Stimulated activated CD8-positive, alpha-beta memory T cell treated with anti-CD3 and anti-CD28 coated beads, Interleukin-12 subunit alpha, Interleukin-12 subunit beta, amount 100 ng/mL, for 24 hours (primary cell): ENCODE measurements around the gene FBXL17.

Experiments
- DNase-seq: peaks from one replicate; pipeline ENCODE4 v3.0.0-alpha.2; 2020; ENCODE audit errors: extremely low read depth

The FBXL17 gene

DNA sequence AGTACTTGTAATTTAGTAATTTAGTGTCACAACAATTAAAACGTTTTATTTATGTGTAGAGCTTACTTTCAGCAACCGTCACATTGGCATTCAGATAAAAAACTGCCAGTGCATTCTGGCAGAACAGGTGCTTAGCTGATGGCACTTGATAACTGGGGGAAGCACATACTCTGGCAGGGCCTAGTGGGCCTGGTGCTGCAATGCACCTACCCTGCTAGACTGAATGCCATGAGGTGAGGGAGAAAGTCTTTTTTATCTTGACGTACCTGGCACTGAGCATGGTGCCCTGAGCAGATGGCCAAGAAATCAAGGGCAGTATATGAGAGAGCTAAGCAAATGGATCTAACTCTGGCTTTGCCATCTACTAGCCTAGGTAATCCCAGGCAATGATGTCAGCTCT lies 430.6 kb downstream of the FBXL17 start:
- no peak for DNase-seq

- DNase-seq, result no peak
These were observed 431.1 kb downstream of the FBXL17 start for GRCh38 chr5:107950776-107951175.

DNA sequence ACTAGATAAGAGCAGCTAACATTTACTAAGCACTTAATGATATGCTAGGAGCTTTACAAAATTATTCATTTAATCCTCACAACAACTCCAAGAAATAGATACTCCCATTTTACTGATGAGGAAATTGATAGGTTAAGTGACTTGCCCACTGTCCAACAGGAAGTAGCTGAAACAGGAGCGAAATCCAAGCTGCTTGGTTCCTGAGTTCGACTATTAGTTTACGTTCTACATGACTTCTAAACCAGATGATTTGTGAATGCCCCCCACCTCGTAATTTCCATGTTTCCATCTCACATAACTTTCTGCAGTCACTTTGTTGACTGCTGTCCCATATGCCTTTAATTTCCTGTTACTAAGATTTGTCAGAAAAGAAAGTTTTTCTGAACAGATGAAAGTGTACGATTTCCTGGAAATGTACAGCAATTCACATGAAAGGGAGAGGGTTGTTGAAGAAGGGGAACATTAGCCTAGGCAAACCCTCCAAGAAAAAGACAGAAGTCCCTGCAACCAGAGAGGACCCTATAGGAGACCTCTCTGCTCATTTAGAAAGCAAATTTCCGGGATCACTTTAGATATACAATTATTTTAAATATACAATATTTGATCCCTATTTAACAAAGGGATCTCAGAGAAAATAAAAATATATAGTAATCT lies 432.1 kb downstream of the FBXL17 start:
- no peak for DNase-seq

- DNase-seq, result no peak
These were observed 433.5 kb downstream of the FBXL17 start for GRCh38 chr5:107948377-107948776.

DNA sequence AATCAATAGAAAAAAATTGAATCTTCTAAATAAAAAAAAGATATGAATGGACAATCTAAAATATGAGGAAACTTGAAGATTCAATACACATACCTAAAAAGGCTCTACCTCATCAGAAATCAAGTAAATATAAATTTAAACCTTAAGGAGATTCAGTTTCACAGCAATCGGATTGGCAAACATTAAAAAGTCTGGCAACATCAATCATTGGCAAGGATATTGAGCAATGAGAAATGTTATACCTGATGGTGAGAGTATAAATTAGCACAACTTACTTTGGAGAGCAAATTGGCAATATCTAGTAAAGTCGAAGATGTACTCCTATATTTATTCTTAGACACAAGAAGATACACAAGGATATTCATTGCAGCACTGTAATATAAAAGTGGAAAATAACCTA lies 436.8 kb downstream of the FBXL17 start:
- no peak for DNase-seq

GRCh38 chr5:107943923-107944322 lies 438.0 kb downstream of the FBXL17 start:
- no peak for DNase-seq

DNA sequence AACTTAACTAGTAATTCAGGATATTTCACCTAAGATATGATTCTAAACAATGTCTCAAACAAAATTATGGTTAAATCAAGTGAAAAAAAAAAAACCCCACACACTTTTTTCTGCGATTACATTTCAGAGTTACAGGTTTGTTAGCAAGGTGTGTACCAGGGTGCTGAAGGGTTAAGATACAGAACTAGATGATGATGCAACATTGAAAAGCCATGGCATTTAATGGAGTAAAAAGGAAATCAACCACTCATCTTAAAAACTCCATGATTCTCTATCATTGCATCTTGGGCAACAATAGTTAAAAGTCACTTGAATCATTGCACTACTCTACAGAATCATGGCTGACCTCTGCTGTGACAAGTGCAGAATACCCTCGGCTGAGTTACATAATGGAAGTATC lies 440.9 kb downstream of the FBXL17 start:
- DNase-seq, result no peak

GRCh38 chr5:107937651-107938355 lies 444.1 kb downstream of the FBXL17 start:
- DNase-seq, result no peak

- DNase-seq, result no peak
These were observed 444.7 kb downstream of the FBXL17 start for GRCh38 chr5:107937204-107937603.

GRCh38 chr5:107936515-107936914 lies 445.4 kb downstream of the FBXL17 start:
- DNase-seq, result no peak

- no peak for DNase-seq
These were observed 446.3 kb downstream of the FBXL17 start for GRCh38 chr5:107935645-107936044.

DNA sequence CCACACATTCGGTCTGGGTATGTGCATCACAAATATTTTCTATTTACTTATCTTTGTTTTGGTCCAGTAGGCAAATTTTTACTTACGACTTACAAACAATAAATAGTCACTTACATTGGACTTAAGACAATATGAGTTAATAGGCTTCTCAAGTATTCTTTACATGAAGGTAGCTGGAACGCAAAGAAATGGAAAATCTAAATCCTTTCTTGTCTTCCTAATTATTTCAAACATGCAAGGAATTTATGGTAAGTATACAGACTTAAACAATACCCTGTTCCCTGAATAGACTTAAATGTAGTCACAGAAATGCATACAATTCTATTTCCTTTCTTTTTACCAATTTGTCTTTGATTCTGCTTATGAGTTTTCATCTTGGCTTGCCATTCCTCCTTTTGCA lies 448.6 kb downstream of the FBXL17 start:
- DNase-seq, result no peak

GRCh38 chr5:107930891-107931290 lies 451.0 kb downstream of the FBXL17 start:
- DNase-seq, result no peak

DNA sequence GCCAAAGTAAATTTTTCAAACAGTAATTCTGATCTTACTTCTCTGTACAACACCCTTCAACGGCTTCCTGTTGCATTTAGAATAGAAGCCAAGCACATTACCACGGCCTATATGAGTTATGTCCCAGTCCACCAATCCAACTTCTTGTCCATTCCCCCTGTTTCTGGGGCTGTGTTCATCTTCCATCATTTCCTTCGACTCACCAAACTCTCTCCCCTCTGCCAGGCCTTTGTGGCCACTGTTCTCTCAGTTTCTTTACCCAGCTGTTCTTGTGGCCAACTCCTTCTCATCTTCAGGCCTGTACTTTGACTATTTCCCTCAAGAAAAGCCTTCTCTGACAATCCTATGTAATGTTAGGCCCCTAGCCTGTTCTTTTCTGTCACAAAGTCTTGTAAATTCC lies 451.8 kb downstream of the FBXL17 start:
- DNase-seq, result no peak

- no peak for DNase-seq
These were observed 452.8 kb downstream of the FBXL17 start for GRCh38 chr5:107929080-107929479.

GRCh38 chr5:107926121-107926520 lies 455.8 kb downstream of the FBXL17 start:
- no peak for DNase-seq

DNA sequence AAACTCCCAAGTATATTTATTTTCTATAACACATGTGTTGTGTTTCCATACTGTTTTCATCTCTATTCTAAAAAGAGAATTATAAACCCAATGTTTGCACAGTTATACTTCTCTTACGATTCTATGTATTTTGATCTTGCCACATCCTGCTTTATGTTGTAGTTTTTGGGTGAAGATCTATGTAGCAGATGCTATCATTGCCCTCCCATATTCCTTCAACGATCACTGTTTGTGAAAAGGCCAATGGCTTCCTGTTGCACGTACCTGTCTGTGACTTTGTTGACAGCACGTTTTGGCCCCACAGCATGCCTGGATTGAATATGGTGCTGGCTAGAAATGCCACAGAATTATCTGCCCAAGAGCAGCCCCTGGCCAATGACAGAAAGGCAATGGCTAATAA lies 456.7 kb downstream of the FBXL17 start:
- DNase-seq, result no peak

DNA sequence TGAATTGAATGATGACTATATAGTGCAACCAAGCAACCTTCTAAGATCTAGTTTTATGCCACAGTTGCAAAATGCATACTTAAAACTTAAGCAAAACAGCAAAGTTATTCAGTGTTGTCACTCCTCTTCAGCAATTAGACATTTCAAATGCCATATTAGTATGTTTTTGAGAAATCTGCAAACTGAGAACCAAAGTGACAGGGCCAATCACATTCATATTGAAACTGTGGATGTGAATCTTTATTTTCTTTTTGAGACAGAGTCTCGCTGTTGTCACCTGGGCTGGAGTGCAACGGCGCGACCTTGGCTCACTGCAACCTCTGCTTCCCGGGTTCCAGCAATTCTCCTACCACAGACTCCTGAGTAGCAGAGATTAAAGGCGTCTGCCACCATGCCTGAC lies 461.9 kb downstream of the FBXL17 start:
- no peak for DNase-seq

DNA sequence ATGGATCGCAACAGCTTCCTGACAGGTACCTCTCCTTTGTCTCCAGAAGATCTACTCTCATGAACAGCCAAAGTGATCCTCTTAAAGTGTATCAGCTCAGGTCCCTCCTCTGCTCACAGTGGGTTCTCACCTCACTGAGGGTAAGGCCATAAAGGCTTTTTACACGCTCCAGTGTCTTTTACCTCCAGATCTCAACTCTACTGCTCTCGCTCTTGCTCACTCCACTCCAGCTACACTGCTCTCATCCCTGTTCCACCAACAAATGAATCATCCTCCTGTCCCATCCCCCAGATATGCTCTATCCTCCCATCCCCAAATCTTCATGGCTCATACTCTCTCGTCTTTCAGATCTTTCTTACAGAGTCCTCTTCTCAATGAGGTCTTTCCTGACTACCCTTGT lies 462.5 kb downstream of the FBXL17 start:
- DNase-seq, result no peak

DNA sequence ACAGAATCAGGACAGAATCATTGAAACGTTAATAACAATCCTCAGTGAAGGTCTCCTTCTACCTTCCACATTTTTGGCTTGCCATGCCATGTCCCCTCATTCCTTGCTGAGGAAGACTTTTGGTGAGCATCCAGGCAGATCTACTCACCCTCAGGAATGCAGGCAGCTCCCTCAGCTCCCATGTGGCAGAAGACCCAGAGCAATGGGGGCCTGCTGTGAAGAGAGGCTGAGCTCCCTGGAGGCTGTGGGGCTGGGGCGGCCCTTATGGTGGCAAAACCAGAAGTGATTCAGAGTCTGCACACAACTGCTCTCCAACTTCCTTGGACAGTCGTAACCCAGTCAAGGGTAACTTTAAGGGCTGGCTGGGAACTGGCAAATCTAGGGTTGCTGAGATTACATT lies 463.9 kb downstream of the FBXL17 start:
- no peak for DNase-seq

DNA sequence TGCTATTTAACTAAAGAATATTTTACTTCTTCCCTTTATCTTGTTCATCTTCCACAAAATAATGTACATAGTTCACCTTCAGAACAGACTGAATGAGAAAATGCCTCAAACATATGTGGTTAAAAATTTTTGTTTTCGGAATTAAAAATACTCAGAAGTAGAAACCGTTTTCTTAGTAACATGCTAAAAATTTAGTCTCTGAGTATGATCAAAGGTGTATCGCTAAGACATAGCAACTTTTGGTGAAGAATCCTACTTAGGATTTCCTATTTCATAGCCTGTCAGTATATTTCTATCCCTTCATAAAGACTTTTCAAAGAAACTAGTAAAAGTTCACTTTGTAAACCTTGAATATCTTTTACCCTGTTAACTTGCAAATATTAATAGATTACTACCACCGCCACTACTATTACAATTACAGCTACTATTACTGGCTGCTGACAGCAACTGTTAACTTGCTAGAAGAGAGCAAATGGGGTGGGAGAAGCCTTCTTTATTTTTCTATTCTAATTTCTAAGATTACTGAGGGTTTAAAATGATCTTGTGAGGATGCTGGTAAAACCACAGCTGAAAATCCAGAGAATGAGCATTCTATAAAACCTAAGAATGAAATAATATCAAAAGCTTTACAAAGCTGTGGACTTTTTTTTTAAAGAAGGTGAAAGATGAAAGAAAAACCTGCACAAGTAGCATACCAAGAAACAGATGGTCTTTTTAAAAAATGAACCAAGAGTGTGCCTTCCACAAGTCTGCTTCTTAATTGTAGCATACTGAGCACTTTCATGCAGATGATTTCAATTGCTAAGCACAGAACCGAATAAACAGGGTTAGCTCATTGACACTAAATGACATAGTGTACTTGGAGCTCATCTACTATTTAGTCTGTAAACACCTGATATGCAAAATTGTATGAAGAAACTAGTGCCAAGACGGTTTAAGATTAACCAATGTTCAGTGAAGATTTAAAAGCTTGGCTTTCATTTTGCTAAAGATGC lies 464.9 kb downstream of the FBXL17 start:
- DNase-seq, result no peak

DNA sequence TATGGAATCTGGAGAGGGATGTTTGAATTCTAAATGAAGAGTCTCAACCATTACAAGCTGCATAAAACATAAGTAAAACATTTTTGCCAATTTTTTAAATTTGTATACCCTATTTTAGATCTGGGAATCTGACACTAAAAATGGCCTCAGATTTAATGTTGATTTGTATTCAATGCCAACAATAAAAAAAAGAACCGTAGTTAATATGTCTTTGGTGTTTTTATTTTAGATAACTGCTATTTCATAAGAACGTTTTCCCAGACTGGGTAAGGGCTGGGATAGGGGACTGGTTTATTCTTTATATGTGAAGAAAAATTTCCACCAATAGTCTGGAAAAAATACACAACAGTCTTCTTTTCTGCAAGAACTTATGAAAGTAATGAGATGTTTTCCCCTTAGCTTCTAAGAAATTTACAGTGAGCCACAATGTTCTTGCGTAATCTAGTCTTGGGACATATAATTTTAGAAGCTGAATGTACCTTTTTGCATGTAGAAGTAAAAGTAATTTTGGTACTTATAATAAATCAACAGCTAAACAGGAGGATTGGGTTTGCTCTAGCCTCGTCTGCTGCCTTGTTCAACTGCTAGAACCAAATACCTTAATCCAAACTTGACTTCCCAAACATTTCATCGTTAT lies 466.6 kb downstream of the FBXL17 start:
- DNase-seq, result no peak
